Measurements from ENCODE around the gene DOCK2.

The DOCK2 gene

DNA sequence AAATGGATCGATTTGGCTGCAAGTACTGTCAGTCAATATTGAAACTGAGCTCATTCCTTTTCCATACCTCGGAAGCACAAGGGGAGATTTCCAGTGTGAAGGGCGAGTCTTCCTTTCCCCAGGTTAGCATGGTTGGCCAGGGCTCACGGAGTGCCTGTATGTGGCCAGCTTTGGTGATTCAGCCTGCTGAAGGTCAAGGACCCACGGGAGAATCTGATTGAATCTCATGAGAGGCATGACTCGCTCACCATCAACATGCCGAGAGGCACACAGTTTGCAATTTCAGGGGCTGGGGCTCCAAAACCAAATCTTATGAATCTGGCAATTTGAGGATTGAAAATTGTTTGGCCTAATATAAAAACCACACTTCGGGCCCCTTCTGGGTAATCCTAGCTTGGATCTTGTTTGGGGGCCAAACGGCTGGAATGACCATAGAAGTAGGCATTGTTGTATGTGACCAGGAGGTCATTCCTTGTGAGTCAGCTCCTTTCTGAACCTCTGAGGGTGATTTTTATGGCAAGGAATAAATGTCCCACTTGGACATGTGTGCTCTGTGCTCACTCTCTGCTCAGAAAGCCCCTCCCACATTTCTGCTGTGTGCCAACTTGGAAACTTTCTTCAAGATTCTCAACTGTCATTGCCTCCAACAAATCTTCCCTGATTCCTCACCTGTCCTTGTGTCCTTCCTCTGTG is 69.8 kb downstream of the DOCK2 start:
- Histone ChIP-seq H3K36me3 (no peaks in the 10 kb centered on the region), H3K9me3 (ENCODE audit: severe bottlenecking) (no peaks in the 10 kb centered on the region), H3K4me3 (ENCODE audit: low read depth, low read length) (no peak overlapping the region), H3K27me3 (ENCODE audit: insufficient read depth, low read depth, severe bottlenecking) (peaks cover 83% of the 10 kb centered on the region), H3K27ac (no peak overlapping the region)
- DNase-seq: no peak
- TF ChIP-seq, protein P1, sequence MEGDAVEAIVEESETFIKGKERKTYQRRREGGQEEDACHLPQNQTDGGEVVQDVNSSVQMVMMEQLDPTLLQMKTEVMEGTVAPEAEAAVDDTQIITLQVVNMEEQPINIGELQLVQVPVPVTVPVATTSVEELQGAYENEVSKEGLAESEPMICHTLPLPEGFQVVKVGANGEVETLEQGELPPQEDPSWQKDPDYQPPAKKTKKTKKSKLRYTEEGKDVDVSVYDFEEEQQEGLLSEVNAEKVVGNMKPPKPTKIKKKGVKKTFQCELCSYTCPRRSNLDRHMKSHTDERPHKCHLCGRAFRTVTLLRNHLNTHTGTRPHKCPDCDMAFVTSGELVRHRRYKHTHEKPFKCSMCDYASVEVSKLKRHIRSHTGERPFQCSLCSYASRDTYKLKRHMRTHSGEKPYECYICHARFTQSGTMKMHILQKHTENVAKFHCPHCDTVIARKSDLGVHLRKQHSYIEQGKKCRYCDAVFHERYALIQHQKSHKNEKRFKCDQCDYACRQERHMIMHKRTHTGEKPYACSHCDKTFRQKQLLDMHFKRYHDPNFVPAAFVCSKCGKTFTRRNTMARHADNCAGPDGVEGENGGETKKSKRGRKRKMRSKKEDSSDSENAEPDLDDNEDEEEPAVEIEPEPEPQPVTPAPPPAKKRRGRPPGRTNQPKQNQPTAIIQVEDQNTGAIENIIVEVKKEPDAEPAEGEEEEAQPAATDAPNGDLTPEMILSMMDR (IDR thresholded peaks at IDR 0.05; ENCODE audit: low read depth, low read length): no peak

DNA sequence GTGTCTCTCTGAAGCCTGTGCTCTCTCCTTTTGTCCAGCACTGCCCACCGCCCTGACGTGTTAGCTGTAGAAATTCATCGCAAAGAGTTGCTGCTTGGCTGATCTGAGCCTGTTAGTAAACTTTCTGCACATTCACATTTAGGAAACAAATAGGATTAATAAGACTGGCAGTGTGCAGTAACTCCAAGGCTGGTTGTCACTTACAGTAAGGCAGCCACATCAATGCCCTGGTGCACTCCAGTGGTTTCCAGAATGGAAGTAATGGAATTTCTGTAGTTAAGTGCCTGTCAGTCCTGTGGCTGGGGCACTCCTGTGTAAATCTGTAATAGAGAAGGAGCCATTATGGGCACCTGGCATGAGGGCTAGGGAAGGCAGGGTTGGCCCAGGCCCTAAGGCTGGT is 70.6 kb downstream of the DOCK2 start:
- TF ChIP-seq, protein P1 (IDR thresholded peaks at IDR 0.05; ENCODE audit: low read depth, low read length): no peak

DNA sequence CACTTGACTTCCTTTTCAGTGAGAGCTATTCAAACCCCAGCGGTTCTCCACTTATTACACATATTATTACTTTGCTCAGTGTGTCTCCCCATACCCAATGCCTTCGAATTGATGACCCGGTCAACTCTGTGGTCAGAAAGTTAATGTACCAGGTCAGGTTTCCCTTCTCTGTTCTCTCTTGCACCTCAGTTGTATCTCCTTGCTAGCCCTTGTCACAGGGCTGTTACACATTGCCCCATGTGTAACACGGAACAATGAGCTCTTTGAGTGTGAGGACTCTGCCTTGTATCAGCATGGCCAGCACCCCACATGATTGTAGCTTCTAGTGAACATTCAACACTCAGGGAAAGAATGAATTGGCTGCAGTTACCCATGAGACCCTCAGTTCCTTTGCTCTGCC is 73.6 kb downstream of the DOCK2 start:
- H3K27me3 ChIP-seq (ENCODE audit: insufficient read depth, low read depth, severe bottlenecking): peaks cover 72% of the 10 kb centered on the region
- H3K9me3 ChIP-seq (ENCODE audit: severe bottlenecking): no peaks in the 10 kb centered on the region
- no peaks in the 10 kb centered on the region for H3K36me3 ChIP-seq
- TF ChIP-seq, protein P1 (IDR thresholded peaks at IDR 0.05; ENCODE audit: low read depth, low read length): no peak
- H3K27ac ChIP-seq: no peak overlapping the region
- no peak for DNase-seq
- no peak overlapping the region for H3K4me3 ChIP-seq (ENCODE audit: low read depth, low read length)

More for the DNA sequence above, 70.6 kb downstream of the DOCK2 start:
- Histone ChIP-seq H3K27ac (no peak overlapping the region), H3K9me3 (ENCODE audit: severe bottlenecking) (no peaks in the 10 kb centered on the region), H3K4me3 (ENCODE audit: low read depth, low read length) (no peak overlapping the region), H3K27me3 (ENCODE audit: insufficient read depth, low read depth, severe bottlenecking) (peaks cover 79% of the 10 kb centered on the region), H3K36me3 (no peaks in the 10 kb centered on the region)
- no peak for DNase-seq

DNA sequence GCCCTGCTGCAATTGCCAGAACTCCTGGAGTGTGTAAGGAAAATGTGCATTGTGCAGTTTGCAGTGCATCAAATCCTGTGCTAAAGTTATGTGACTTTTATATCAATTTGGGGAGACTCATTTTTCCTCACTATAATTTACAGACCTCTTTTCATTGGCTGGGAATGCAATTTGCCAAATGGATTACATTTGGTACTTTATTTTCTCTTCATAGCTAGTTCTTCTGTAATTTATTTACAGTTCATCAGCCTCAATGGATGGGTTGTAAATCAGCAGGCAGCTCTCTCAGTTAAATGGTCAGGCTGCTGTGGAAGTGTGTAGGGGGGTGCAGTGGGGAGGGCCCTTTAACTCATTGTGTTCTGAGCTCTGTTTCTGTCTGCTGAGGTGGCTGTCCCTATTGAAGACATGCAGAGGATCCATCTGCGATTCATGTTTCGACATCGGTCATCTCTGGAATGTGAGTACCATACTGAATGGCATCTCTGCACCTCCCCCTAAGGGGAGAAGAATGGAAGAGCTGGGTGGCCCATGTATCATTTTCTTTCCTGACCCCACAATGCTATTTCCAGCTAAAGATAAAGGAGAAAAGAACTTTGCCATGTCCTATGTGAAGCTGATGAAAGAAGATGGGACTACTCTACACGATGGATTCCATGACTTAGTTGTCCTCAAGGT is 74.6 kb downstream of the DOCK2 start:
- Histone ChIP-seq H3K4me3 (ENCODE audit: low read depth, low read length) (no peak overlapping the region), H3K9me3 (ENCODE audit: severe bottlenecking) (no peaks in the 10 kb centered on the region), H3K27ac (no peak overlapping the region), H3K36me3 (no peaks in the 10 kb centered on the region), H3K27me3 (ENCODE audit: insufficient read depth, low read depth, severe bottlenecking) (peaks cover 72% of the 10 kb centered on the region)
- TF ChIP-seq, protein P1 (IDR thresholded peaks at IDR 0.05; ENCODE audit: low read depth, low read length): no peak
- DNase-seq: no peak

DNA sequence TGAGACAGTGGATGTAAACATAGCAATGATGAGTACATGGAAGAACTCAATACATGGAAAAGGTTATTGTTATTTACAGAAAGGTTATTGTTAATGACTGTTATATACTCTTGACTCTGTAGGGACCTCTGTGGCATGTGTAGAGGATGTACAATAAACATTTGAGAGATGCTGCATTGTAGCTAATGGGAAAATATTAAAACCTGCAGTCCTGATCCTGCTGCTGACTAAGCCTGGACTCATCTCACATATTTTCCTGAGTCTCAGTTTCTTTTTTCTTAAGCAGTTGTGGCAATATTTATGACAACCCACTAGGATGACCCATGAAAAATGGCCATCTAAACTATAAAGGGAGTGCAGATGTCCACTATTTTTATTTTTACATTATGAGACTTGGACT is 75.4 kb downstream of the DOCK2 start:
- H3K36me3 ChIP-seq: no peaks in the 10 kb centered on the region
- H3K27me3 ChIP-seq (ENCODE audit: insufficient read depth, low read depth, severe bottlenecking): peaks cover 66% of the 10 kb centered on the region
- DNase-seq: no peak
- H3K4me3 ChIP-seq (ENCODE audit: low read depth, low read length): no peak overlapping the region
- TF ChIP-seq, protein P1 (IDR thresholded peaks at IDR 0.05; ENCODE audit: low read depth, low read length): no peak
- no peak overlapping the region for H3K27ac ChIP-seq
- H3K9me3 ChIP-seq (ENCODE audit: severe bottlenecking): no peaks in the 10 kb centered on the region
